Retinal pigment epithelial cell (primary cell): ENCODE measurements around the gene TSPAN9.

Experiments
- DNase-seq: peaks from one replicate; pipeline ENCODE4 v3.0.0-alpha.2; 2010; ENCODE audit warnings: low read depth
- H3K4me3 ChIP-seq: 2 replicates; pipeline ENCODE4 v1.5.1; 2011; ENCODE audit warnings: mild to moderate bottlenecking, low read length, control low read depth, moderate library complexity
- CTCF ChIP-seq: conservative IDR thresholded peaks from 2 replicates; pipeline ENCODE4 v1.5.1; 2011; ENCODE audit warnings: low read depth, low read length, control low read depth, inconsistent platforms

TSPAN9 gene

DNA sequence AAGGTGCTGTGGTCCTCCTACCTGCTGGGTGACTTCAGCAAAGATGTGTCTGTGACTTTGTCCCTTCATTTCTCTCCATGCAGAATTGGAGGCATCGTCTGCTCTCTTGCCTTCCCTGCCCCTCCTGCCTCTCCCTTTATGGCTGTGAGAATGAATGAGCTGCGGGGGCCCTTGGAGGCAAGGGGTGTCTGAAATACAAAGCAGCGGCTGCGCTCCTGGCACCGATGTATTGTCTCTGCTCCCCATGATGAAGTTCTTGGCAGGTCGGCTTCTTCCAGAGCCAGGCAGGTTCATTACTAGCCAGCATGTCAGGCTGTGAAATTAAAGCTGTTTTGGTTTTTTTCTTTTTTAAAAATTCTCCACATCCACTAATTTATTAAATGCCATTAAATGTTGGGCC, 194.5 kb downstream of the TSPAN9 start:
- DNase-seq = no peak
- no peak for TF ChIP-seq CTCF

GRCh38 chr12:3272958-3273357, 195.8 kb downstream of the TSPAN9 start:
- no peak for DNase-seq
- H3K4me3 ChIP-seq = no peak overlapping the region
- no peak for TF ChIP-seq CTCF

More for the DNA sequence above, 194.5 kb downstream of the TSPAN9 start:
- H3K4me3 ChIP-seq = no peak overlapping the region

- peak; percentile 66 for DNase-seq
- TF ChIP-seq CTCF = no peak
- H3K4me3 ChIP-seq = no peak overlapping the region
Observed at GRCh38 chr12:3273409-3273853, 196.3 kb downstream of the TSPAN9 start.

DNA sequence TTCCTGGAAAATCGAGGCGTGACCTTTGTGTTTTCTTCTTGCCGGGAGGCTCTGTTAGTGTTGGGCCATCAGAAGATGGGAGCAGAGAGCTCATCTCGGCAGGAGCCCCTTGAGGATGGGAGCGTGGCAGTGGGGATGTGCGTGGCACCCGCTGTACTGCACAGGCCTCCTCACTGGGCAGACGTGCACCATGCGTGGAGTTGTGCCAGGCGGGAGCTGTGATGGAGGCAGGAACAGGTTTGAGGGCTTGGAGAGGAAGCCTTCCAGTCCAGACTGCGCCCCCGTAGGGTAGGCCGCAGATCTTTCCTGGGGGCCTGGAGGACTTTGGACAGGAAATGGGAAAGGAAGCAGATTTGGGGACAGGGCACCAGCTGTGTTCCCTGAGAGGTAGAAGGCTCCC, 197.5 kb downstream of the TSPAN9 start:
- H3K4me3 ChIP-seq = no peak overlapping the region
- TF ChIP-seq CTCF = no peak
- DNase-seq = no peak

GRCh38 chr12:3275171-3276041, 198.2 kb downstream of the TSPAN9 start:
- DNase-seq = no peak
- peak; percentile 99 for TF ChIP-seq CTCF
- no peak overlapping the region for H3K4me3 ChIP-seq

GRCh38 chr12:3276226-3276625, 199.0 kb downstream of the TSPAN9 start:
- H3K4me3 ChIP-seq = no peak overlapping the region
- no peak for TF ChIP-seq CTCF
- DNase-seq = no peak
